GM18508 (cell line): ENCODE data around the gene FBXL19.
"Not testable (repeated sequence)": the region's sequence is repeated elsewhere in the genome, so short reads cannot be mapped to it uniquely, and the experiment has no call there.

Source experiments
- ATAC-seq: cut with Tn5 transposase; IDR thresholded peaks from one replicate; pipeline ENCODE4 v1.9.1; 2021; ENCODE audit warnings: moderate number of reproducible peaks; ENCODE audit not compliant: insufficient read depth, unreplicated experiment

FBXL19 gene, protein sequence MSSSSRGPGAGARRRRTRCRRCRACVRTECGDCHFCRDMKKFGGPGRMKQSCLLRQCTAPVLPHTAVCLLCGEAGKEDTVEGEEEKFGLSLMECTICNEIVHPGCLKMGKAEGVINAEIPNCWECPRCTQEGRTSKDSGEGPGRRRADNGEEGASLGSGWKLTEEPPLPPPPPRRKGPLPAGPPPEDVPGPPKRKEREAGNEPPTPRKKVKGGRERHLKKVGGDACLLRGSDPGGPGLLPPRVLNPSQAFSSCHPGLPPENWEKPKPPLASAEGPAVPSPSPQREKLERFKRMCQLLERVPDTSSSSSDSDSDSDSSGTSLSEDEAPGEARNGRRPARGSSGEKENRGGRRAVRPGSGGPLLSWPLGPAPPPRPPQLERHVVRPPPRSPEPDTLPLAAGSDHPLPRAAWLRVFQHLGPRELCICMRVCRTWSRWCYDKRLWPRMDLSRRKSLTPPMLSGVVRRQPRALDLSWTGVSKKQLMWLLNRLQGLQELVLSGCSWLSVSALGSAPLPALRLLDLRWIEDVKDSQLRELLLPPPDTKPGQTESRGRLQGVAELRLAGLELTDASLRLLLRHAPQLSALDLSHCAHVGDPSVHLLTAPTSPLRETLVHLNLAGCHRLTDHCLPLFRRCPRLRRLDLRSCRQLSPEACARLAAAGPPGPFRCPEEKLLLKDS

DNA sequence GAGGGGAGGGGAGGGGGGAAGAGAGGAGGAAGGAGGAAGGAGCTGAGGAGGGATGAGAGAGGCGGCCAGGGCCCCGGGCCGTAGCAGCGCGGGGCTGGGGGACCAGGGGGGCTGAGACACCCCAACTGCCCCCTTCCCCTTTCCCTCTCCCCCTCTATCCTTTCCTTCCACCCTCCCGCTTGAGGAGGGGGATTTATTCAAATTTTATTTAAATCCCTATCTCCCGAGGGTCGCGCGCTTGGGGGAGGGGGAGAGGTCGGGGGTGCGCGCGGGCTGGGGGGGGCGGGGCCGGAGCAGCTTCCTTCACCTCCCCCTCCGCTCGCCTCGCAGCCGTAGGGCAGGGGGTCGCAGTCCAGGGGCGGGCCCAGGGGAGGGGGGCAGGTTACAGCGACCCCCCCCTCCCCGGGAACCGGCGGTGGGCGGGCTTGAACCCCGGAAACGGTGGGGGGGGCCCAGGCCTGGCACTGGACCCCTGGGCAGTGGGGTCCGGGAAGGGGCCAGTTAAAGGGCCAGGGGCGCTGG lies at the start of gene FBXL19:
FBXL19 (plus strand) TSS at position 19 of the 522 bp plus-strand sequence. CDS start 2,183 bp downstream, outside the sequence.
- ATAC-seq: no peak

DNA sequence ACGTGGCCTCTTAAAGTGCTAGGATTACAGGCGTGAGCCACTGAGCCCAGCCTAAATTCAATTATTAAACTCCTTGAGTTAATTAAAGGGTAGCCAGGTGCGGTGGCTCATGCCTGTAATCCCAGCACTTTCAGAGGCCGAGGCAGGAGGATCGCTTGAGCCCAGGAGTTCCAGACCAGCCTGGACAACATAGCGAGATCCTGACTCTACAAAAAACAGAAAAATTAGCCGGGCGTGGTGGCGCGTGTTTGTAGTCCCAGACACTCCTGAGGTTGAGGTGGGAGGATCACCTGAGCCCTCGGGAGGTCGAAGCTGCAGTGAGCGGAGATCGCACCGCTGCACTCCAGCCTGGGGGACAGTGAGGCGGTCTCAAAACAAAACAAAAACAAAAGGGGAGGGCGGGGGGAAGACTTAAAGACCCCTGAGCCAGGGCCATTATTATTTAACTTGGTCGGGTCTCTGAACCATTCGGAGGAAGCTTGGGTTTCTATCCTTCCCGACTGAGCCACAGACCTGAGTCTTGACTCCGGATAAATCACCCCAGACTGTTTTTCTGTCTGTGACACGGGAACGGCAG lies 49.0 kb upstream of the FBXL19 start:
- no peak for ATAC-seq

DNA sequence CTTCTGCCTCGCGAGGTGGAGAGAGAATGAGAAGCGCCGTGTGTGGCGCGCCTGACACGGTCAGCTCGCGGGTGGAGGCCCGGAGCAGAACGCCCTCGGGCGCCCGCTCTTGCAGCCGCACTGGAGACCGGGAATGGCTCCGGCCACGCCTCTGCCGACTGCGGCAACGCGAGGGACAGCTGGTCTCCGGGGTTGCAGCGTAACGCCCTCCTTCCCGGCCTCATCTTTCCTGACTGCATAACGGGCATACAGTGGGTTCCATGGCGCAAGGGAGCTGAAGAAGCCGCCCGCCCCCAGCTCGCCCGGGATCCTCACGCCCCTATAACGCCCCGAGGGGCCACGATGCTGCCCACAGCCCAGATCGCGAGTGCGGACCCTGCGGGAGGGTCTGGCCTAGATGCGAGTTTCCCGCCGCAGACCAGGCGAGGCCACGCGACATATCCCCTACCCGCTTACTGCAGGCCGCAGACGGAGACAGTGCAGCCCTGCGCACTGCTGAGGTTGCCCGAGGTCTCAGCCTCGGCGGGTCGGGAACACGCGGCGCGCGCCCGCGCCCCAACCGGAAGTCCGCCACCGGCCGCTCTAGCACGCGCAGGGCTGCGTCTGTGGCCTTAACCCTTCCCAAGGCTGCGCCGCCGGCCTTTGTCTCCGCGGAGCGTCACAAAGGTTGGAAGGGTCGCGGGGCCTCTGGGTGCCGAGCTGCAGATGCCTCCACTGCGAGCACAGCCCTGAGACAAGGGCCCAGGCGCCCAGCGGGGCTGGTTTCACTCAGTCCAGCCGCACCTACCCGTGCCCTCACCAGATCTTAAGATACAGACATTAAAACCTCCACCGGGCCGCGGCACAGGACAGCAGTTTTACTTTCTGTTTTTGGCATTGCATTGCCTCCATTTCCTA lies 48.3 kb upstream of the FBXL19 start:
- ATAC-seq: no peak

DNA sequence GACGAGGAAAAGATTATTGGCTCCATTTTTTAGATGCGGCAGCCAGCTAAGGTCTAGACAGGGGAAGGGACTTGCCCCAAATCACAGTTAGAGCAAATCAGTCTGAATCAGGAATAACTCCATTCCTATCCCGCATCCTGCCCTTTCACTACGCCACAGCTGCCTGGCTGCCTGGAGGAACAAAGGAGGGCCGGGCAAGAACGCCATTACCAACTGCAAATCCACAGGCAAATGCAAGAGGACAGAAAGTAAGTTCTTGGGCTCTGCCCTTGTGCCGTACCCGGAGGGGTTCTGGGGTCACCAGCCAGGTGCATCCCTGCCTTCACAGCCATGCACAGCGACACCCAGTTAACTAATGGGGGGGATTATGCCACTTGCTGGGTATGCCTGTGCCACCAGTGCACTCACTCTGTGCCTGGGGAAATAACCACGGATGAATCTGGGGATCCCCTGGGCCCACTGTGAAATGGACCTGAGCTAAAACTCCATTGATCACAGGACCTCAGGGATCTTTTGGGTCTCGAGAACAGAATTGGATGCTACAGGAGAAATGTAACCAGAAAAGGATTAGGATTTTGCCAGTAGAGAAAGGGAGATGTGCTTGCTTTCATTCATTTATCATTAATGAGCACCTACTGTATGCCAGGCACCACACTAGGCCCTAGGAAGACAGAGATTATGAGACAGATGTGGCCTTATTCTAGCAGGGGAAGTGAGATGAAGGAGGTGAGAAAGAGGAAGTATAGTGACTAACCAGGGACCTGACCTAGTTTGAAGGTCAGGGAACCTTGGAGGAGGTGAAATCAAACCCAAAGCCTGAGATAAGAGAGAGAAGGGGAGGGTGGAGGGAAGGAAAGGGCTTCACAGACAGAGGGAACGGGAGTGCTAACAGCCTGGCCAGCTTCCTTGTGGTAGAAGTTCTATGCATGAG lies 47.2 kb upstream of the FBXL19 start:
- no peak for ATAC-seq

DNA sequence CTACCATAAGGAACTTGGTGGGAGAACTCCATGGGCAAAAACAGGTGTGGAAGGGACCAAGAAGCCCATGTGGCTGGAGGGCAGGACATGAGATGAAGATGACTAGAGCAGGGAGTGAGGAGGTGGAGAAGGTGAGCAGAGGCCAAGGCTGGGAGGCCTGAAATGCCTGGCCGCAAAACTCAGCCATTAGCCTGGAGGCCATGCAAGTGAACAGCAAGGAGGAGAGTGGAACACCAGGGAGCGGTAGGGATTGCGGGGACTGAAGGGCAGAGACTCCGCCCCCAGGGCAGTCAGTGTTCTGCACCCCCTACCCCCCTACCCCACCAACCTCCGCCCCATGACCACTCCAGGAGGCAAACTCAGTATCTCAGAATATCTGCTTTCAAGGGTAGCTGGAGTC lies 46.5 kb upstream of the FBXL19 start:
- ATAC-seq: no peak

DNA sequence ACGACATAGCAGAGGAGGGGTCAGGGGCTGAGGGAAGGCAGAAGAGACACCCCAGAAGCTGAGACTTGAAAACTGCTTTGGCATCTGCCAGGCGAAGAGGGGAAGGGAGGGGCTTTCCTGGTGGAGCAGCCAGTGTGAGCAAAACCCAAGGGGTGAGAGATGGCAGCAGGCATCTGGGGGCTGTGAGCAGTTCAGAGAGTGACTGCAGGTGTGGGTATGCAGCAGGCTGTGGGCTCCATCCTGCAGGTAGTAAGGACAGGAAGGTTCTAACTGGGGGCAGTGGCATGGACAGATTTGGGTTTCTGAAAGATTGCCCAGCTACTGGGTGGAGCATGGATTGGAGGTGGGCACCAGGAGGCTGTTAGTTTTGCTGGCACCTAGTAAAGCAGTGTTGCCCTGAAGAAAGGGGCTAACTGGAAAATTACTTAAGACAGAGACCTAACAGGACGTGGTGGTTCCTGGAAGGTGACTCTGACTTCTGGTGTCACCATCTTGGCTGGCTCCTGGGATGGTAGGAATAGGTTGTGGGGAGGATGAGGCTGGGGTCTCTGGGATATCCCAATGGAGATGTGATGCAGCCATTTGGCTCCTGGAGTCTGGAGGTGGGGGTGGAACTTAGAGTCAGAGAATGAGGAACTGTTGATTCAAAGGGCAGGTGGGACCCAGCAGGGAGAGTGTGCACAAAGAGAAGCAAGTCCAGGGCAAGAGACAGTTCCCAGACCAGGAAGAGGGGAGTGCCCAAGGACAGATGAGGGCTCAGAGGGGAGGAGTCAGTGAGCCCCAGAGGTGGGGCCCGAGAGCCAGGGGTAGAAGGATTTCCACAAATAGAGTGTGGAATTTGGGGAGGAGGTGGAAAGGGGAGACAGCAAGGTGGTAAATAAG lies 40.7 kb upstream of the FBXL19 start:
- no peak for ATAC-seq

DNA sequence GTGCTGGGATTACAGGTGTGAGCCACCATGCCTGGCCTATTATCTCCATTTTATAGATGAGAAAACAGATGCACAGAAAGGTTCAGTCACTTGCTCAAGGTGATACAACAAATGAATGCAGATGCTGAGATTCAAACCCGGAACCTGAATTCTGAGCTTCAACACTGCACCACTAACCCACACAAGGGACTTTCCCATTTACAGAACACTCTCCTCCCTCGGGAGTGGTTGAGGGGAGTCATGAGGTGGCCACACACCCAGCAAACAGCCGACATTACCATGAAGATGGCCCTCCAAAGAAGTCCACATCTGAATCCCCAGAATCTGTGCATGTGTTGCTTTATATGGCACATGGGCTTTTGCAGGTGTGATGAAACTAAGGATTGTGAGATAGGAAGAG lies 38.6 kb upstream of the FBXL19 start:
- no peak for ATAC-seq

DNA sequence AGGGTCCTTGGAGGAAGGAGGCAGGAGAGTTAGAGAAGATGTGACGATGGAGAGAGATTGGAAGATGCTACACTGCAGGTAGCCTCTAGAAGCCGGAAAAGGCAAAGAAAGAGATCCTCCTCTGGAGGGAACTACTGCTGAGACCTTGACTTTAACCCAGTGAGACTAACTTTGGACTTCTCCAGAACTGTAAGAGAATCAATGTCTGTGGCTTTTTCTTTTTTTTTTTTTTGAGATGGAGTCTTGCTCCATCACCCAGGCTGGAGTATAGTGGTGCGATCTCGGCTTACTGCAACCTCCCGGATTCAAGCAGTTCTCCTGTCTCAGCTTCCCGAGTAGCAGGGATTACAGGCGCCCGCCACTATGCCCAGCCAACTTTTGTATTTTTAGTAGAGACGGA lies 38.2 kb upstream of the FBXL19 start:
- no peak for ATAC-seq

DNA sequence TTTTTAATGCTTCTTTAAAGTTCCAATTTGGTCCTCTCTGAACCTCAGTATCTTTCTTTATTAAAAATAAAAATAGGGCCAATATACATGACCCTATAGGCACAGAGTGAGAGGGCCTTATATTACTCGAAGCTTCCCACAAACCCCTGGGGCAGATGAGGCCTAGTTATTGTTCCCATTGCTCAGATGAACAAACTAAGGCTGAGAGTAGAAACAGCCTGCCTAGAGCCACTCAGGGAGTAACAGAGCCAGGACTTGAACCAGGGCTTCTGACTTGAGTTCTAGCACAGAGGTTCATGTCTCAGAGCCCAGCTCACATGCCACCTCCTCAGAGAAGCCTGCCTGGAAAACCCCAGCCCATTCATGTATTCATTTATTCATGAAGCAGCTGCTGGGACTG lies 37.2 kb upstream of the FBXL19 start:
- no peak for ATAC-seq

DNA sequence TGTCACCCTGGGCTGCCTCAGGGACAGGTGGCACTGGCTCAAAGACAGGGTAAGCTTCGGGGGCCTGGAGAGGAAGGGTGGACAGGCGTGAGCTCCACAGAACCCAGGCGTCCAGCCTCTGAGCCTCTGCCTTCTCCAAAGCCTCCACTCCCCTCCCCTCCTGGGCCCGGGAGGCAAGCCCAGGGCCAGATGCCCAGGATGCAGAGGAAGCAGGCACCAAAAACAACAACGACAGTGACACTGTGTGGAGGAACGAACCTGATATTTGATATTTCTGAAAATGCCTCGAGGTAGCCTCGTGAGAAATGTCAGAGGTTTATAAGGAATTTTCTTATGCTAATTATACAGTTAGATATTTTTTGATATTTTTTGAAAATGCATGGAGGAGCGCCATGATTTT lies 35.4 kb upstream of the FBXL19 start:
- no peak for ATAC-seq

DNA sequence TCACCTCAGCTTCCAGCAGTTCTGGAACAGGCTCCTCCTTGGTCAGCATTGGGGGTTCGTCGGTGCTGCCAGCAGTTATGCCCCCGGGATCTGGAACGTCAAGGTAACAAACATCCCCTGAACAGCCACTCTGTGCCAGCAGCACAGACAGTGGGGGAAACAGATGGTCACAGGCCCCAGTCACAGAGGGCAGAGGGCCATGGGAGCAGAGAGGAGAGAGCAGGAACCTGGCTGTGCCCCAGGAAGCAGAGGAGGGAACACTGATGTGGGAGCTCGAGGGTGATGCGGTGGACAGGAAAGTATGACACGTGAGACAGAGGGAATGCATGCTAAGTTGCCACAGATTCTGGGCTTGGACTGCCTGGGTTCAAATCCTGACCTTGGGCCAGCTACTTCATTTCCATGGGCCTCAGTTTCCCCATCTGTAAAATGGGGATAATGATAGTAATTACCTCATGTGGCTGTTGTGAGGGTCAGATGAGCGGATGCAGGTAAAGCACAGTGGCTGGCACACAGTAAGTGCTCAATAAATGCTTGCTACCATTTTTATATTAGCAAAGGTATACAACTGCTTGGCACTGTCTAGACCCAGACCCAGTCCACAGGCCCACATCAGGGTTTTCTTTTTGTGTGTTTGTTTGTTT lies 34.4 kb upstream of the FBXL19 start:
- no peak for ATAC-seq

DNA sequence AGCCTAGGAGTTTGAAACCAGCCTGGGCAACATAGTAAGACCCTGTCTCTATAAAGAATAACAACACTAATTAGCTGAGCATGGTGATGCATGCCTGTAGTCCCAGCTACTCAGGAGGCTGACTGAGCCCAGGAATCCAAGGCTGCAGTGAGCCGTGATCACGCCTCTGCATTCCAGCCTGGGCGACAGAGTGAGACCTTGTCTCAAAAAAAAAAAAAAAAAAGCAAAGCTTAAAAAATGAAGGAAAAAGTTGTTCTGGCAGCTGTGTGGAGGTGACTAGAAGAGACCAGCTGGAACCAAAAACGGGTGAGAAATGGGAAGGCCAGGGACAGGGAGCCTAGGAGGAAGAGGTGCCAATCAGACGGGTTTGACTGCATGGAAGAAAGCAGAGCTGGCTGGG lies 33.7 kb upstream of the FBXL19 start:
- ATAC-seq: no peak

DNA sequence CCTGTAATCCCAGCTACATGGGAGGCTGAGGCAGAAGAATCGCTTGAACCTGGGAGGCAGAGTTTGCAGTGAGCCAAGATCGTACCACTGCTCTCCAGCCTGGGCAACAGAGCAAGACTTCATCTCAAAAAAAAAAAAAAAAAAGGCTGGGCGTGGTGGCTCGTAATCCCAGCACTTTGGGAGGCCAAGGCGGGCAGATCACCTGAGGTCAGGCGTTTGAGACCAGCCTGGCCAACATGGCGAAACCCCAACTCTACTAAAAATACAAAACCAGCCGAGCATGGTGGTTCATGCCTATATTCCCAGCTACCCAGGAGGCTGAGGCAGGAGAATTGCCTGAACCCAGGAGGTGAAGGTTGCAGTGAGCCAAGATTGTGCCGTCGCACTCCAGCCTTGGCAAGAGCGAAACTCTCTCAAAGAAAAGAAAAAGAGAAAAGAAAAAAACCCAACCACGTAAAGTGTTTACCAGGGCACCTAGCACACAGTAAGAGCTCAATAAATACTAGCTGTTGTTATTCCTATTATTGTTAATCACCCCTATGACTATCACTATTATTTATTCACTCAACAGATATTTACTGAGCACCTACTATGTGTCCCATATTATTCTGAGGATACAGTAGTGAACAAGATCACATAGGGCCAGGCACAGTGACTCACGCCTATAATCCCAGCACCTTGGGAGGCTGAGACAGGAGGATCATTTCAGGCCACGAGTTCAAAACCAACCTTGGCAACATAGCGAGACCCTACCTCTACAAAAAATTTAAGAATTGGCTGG lies 32.1 kb upstream of the FBXL19 start:
- not testable (repeated sequence) for ATAC-seq

DNA sequence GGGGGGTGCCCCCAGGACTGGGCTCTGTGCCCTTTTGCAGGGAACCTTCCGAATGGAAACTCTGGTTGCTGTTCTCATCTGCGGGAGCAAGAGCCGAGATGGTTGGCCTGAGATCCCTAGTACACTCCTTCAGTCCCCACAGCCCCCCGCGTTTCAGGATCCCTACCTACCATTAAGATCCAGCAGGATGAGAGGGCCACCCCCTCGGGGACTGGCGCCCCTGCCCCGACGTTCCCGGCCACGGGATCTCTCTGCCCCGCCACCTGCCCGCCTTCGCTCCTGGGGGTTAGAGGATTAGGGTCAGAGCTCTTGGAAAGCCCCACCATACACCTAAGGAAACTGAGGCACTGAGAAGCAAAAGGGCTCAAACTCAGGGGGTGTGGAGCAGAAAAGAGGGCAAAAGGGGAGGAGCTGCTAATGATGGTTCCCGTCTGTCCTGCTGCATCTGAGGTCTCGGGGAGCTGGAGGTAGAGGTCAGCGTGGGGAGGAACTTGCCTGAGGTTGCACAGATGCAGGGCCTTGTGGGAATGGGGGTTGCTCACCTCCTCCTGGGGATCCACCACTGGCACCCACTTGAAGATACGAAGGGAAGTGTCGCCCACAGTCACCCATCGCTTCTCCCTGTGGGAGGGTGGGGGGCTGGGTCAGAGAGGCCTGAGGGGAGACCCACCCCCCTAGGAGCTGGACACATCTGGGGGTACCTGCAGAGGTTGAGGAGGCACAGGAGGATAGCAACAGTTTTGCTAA lies 30.5 kb upstream of the FBXL19 start:
- no peak for ATAC-seq

DNA sequence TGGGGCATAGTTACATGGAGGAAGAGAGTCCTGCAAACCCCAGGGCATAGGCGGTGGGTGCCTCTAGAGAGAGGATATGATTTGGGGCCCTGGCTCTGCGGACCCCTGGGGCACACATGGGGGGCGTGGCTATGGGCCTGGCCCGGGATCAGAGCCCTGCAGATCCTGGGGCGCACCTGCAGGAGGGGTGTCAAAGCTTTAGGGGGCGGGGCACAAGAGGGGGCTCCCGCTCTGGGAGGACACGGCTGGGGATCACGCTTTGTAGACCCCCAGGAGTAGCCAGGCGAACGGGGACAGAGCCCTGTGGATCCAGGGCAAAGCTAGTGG lies 30.0 kb upstream of the FBXL19 start:
- ATAC-seq: no peak

DNA sequence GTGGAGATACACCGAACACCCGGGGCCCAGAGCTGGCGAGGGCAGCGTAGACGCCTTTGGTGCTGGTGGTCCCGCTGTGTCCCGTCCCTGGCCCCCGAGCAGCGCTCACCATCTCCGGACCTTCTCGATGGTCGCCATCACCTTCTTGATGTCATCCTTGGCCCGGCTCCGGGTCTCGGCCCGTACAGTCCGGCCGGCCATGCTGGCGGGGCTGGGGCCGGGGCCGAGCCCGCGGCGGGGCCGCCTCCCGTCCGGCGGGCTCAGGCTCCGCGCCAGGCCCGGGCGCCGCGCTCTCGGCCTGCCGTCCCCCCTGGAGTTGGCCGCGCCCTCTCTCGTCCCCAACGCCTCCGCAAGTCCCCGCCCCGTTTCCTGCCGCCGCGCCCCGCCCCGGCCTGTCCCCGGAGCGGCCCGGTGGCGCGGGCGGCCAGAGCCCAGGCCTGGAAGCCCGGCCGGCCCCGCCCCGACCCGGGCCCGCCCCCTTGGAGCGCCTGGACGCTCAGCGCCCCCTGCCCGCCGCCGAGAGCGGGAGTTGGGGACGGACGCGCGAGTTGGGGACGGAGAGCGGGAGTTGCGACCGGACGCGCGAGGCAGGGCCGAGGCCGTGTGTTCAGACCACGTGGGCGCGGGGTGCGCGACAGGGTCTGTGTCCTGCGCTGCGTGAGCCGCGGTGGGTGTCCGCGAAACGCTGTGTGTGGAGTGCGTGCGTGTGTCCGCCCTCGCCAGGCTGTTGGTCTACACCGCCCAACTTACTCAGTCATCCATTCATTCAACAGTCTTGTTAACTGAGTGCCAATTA lies 29.4 kb upstream of the FBXL19 start, which contains the start of gene BCL7C:
BCL7C (minus strand) TSS at position 334 of the 796 bp plus-strand sequence; CDS start at position 201, 133 bp downstream.
- ATAC-seq: no peak
